ENCODE data around the gene TNFSF15.

DNA sequence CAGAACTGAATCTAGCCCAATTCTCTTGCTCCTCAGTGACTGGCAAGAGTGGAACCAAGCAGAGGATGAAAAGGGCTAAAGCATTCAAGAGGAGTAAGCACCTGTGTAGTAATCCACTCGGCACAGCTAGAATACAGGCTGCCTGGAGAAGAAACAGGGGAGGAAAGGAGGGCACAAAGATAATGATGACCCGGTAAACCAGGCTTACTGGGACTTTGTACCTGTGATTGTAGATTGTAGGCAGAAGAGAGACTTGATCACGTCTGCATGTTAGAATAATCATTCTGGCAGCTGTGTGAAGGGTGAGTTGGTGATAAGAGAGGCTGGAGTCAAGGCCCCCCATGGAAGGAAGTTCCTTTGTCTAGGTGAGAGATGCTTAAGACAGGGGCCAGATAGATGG, 20.6 kb upstream of the TNFSF15 start:
- TF ChIP-seq POLR2A (IDR thresholded peaks at IDR 0.05; ENCODE audit: low read depth), result no peak
- TF ChIP-seq, protein P1, sequence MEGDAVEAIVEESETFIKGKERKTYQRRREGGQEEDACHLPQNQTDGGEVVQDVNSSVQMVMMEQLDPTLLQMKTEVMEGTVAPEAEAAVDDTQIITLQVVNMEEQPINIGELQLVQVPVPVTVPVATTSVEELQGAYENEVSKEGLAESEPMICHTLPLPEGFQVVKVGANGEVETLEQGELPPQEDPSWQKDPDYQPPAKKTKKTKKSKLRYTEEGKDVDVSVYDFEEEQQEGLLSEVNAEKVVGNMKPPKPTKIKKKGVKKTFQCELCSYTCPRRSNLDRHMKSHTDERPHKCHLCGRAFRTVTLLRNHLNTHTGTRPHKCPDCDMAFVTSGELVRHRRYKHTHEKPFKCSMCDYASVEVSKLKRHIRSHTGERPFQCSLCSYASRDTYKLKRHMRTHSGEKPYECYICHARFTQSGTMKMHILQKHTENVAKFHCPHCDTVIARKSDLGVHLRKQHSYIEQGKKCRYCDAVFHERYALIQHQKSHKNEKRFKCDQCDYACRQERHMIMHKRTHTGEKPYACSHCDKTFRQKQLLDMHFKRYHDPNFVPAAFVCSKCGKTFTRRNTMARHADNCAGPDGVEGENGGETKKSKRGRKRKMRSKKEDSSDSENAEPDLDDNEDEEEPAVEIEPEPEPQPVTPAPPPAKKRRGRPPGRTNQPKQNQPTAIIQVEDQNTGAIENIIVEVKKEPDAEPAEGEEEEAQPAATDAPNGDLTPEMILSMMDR (IDR thresholded peaks at IDR 0.05), result no peak
